ENCODE measurements around the gene NAALADL2.

Gene NAALADL2

GRCh38 chr3:174862666-174863065 lies 3.5 kb downstream of the NAALADL2 start:
- Histone ChIP-seq H3K9me3 (ENCODE audit: control insufficient read depth, insufficient read depth, low read length) (no peaks in the 10 kb centered on the region), H3K36me3 (ENCODE audit: insufficient read depth, low read length) (no peaks in the 10 kb centered on the region), H3K9ac (ENCODE audit: low read depth, low read length) (no peak overlapping the region), H3K4me1 (ENCODE audit: insufficient read depth, low read length) (peaks cover 18% of the 10 kb centered on the region; the same call in 1 of the 2 replicates)

GRCh38 chr3:174863488-174863887 lies 4.4 kb downstream of the NAALADL2 start:
- peaks cover 18% of the 10 kb centered on the region; the same call in 1 of the 2 replicates for H3K4me1 ChIP-seq (ENCODE audit: insufficient read depth, low read length)
- no peaks in the 10 kb centered on the region for H3K9me3 ChIP-seq (ENCODE audit: control insufficient read depth, insufficient read depth, low read length)

GRCh38 chr3:174869448-174869847 lies 10.3 kb downstream of the NAALADL2 start:
- Histone ChIP-seq H3K9ac (ENCODE audit: low read depth, low read length) (no peak overlapping the region), H3K9me3 (ENCODE audit: control insufficient read depth, insufficient read depth, low read length) (no peaks in the 10 kb centered on the region), H3K36me3 (ENCODE audit: insufficient read depth, low read length) (no peaks in the 10 kb centered on the region), H3K4me1 (ENCODE audit: insufficient read depth, low read length) (no peaks in the 10 kb centered on the region)

More at GRCh38 chr3:174863488-174863887, 4.4 kb downstream of the NAALADL2 start:
- no peaks in the 10 kb centered on the region for H3K36me3 ChIP-seq (ENCODE audit: insufficient read depth, low read length)
- H3K9ac ChIP-seq (ENCODE audit: low read depth, low read length): no peak overlapping the region

GRCh38 chr3:174873832-174874657 lies 14.9 kb downstream of the NAALADL2 start:
- no peak overlapping the region for H3K9ac ChIP-seq (ENCODE audit: low read depth, low read length)
- no peaks in the 10 kb centered on the region for H3K9me3 ChIP-seq (ENCODE audit: control insufficient read depth, insufficient read depth, low read length)
- H3K4me1 ChIP-seq (ENCODE audit: insufficient read depth, low read length): peaks cover 3% of the 10 kb centered on the region; the same call in 1 of the 2 replicates
- no peaks in the 10 kb centered on the region for H3K36me3 ChIP-seq (ENCODE audit: insufficient read depth, low read length)

DNA sequence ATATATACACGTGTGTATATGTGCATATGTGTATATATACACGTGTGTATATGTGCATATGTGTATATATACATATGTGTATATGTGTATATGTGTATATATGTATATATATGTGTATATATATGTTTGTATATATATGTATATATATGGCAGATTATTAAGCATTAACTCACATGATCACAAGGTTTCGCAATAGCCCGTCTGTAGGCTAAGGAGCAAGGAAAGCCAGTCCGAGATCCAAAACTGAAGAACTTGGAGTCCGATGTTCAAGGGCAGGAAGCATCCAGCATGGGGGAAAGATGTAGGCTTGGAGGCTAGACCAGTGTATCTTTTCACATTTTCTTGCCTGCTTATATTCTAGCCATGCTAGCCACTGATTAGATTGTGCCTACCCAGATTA lies 23.7 kb downstream of the NAALADL2 start:
- no peaks in the 10 kb centered on the region for H3K9me3 ChIP-seq (ENCODE audit: control insufficient read depth, insufficient read depth, low read length)
- no peak overlapping the region for H3K9ac ChIP-seq (ENCODE audit: low read depth, low read length)
- no peaks in the 10 kb centered on the region for H3K36me3 ChIP-seq (ENCODE audit: insufficient read depth, low read length)
- no peaks in the 10 kb centered on the region for H3K4me1 ChIP-seq (ENCODE audit: insufficient read depth, low read length)

- Histone ChIP-seq H3K9ac (ENCODE audit: low read depth, low read length) (no peak overlapping the region), H3K36me3 (ENCODE audit: insufficient read depth, low read length) (no peaks in the 10 kb centered on the region)
Observed at GRCh38 chr3:174883881-174884675, 24.9 kb downstream of the NAALADL2 start.

DNA sequence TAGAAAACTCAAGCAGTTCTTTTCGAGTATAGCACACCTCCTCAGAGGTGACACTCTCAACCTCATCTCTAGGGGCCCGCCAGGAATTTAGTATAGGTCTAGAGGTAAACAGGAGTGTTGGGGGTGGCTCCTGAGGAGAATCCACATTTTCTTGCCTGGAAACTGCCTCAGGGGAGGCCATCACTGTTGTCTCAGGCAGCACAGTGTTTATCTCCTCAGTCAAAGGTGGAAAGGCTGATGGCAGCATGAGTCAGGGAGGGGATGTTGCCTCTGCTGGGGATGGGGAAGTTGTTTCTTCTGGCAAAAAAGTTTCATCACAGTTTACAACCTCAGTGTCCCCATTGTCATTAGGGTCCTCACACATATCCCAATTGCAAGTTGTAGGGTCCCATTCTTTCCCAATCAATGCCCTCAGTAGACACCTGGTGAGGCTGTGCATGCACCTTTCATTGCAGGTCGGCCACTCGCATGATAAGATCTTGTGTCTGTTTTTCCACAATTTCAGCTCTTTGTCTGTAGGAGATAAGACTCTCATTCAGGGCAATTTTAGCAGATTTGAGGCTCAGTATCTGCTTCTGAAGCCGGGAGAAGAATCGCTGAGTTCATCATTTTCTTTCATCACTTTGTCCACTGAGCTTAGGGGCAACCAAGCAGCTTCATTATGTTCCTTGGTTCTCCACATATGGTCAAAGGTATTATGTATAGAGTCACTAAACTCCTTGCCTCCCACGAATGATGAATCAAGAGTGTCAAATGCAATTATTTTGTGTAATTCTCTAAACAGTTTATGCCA lies 25.8 kb downstream of the NAALADL2 start:
- Histone ChIP-seq H3K4me1 (ENCODE audit: insufficient read depth, low read length) (no peaks in the 10 kb centered on the region), H3K9me3 (ENCODE audit: control insufficient read depth, insufficient read depth, low read length) (no peaks in the 10 kb centered on the region), H3K36me3 (ENCODE audit: insufficient read depth, low read length) (no peaks in the 10 kb centered on the region), H3K9ac (ENCODE audit: low read depth, low read length) (no peak overlapping the region)

More at GRCh38 chr3:174883881-174884675, 24.9 kb downstream of the NAALADL2 start:
- no peaks in the 10 kb centered on the region for H3K4me1 ChIP-seq (ENCODE audit: insufficient read depth, low read length)
- H3K9me3 ChIP-seq (ENCODE audit: control insufficient read depth, insufficient read depth, low read length): no peaks in the 10 kb centered on the region

GRCh38 chr3:174891524-174892203 lies 32.5 kb downstream of the NAALADL2 start:
- H3K9me3 ChIP-seq (ENCODE audit: control insufficient read depth, insufficient read depth, low read length): no peaks in the 10 kb centered on the region
- H3K4me1 ChIP-seq (ENCODE audit: insufficient read depth, low read length): no peaks in the 10 kb centered on the region
- H3K36me3 ChIP-seq (ENCODE audit: insufficient read depth, low read length): no peaks in the 10 kb centered on the region
- H3K9ac ChIP-seq (ENCODE audit: low read depth, low read length): no peak overlapping the region

- Histone ChIP-seq H3K9ac (ENCODE audit: low read depth, low read length) (no peak overlapping the region), H3K4me1 (ENCODE audit: insufficient read depth, low read length) (no peaks in the 10 kb centered on the region), H3K9me3 (ENCODE audit: control insufficient read depth, insufficient read depth, low read length) (no peaks in the 10 kb centered on the region), H3K36me3 (ENCODE audit: insufficient read depth, low read length) (no peaks in the 10 kb centered on the region)
Observed at GRCh38 chr3:174907027-174907426, 47.9 kb downstream of the NAALADL2 start.

DNA sequence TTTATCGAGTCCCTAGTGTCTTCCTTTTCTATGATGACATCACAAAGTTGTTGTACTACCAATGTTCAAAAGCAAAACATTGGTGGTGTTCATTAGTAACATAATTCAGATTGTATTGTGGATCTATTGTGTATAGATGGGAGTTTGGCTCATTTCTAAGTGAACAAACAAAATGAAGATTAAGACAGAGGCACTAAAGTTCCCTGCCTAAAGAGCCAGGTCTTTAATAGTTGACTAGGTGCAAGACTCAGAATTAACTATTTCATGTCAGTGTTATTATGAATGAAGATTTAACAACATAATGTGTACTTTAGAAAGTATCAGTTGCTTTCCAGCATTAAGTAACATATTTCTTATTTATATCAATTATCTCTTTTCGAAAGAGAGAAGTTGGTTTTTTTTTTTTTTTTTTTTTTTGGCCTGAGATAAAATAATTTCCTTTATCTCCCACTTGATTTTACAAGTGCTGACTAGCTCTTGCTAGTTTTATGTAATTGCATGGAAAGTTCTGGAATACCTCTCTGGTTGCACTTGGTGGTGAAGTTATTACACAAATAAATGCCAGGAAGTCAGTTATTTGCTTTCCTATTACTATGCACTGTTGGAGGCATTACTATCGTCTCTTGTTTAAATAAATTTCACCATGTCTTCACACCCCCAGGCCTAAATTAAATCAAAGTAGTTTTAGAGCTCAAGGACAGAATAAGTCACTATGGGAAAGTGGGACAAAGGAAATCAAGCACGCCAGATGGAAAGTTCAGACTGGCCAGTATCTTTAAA lies 48.7 kb downstream of the NAALADL2 start:
- H3K36me3 ChIP-seq (ENCODE audit: insufficient read depth, low read length): no peaks in the 10 kb centered on the region

GRCh38 chr3:174931473-174932353 lies 72.6 kb downstream of the NAALADL2 start:
- Histone ChIP-seq H3K9me3 (ENCODE audit: control insufficient read depth, insufficient read depth, low read length) (no peaks in the 10 kb centered on the region), H3K9ac (ENCODE audit: low read depth, low read length) (no peak overlapping the region), H3K4me1 (ENCODE audit: insufficient read depth, low read length) (no peaks in the 10 kb centered on the region), H3K36me3 (ENCODE audit: insufficient read depth, low read length) (no peaks in the 10 kb centered on the region)

More for the DNA sequence above, 48.7 kb downstream of the NAALADL2 start:
- Histone ChIP-seq H3K4me1 (ENCODE audit: insufficient read depth, low read length) (no peaks in the 10 kb centered on the region), H3K9ac (ENCODE audit: low read depth, low read length) (no peak overlapping the region), H3K9me3 (ENCODE audit: control insufficient read depth, insufficient read depth, low read length) (no peaks in the 10 kb centered on the region)

- no peaks in the 10 kb centered on the region for H3K36me3 ChIP-seq (ENCODE audit: insufficient read depth, low read length)
- no peaks in the 10 kb centered on the region for H3K9me3 ChIP-seq (ENCODE audit: control insufficient read depth, insufficient read depth, low read length)
- H3K9ac ChIP-seq (ENCODE audit: low read depth, low read length): no peak overlapping the region
Observed at GRCh38 chr3:174936590-174936989, 77.5 kb downstream of the NAALADL2 start.

More at GRCh38 chr3:174936590-174936989, 77.5 kb downstream of the NAALADL2 start:
- H3K4me1 ChIP-seq (ENCODE audit: insufficient read depth, low read length): no peaks in the 10 kb centered on the region
